Thyroid gland (tissue), 4 donors: Measurements from ENCODE around the gene LGR6.

ENCODE experiments used
- CTCF ChIP-seq, 6 experiments: fragments of 200-600 bp in 3 of 6; fragments of 450-650 bp in 3 of 6; sonication (generic) in 3 of 6; IDR thresholded peaks; one replicate each; pipeline ENCODE4 v1.5.1; 2016 to 2019; ENCODE audit warnings: antibody characterized with exemption in 6 of 6, mild to moderate bottlenecking in 2 of 6, inconsistent platforms in 1 of 6, moderate library complexity in 1 of 6
- POLR2A ChIP-seq, 2 donors: fragments of 450-650 bp; IDR thresholded peaks; one replicate each; pipeline ENCODE4 v1.6.1; 2017; ENCODE audit warnings: antibody characterized with exemption in 2 of 2, mild to moderate bottlenecking in 2 of 2, moderate library complexity in 1 of 2

DNA sequence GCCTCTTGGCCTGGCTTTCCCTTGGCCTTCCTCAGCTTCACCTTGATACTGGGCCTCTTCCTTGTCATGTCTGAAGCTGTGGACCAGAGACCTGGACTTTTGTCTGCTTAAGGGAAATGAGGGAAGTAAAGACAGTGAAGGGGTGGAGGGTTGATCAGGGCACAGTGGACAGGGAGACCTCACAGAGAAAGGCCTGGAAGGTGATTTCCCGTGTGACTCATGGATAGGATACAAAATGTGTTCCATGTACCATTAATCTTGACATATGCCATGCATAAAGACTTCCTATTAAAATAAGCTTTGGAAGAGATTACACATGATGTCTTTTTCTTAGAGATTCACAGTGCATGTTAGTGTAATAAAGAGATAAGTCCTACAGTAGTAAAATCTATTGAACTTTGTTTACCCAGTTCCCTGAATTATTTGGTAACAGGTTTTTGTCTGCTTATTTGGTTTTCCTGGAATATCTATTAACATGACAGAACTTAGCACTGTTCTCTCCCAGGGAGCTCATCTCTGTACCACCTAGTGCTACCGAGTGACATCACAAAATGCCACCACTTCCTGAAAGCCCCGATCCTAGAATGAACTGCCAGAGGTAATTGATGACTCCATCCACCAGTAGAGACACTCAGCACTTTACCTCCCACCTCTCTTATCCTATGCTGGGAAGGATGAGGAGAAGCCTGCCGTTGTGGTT is 125.9 kb downstream of the LGR6 start:
- TF ChIP-seq POLR2A (IDR thresholded peaks at IDR 0.05) (no peak), CTCF (IDR thresholded peaks at IDR 0.05) (no peak)
